ENCODE measurements around the gene KIF3B. TPM values are rescaled to one million over a fixed set of nuclear protein-coding genes. Genes with fewer than 3 reads are reported as not detected.
A peak's percentile ranks its signal among the peaks of the same experiment; 100 is the strongest.

The KIF3B gene
- total and polyA plus RNA-seq, 2 of the 13 experiments (the other 11 are each of a cell fraction or from before 2014, with no cell fraction given), result 23.6 to 28.8 TPM

DNA sequence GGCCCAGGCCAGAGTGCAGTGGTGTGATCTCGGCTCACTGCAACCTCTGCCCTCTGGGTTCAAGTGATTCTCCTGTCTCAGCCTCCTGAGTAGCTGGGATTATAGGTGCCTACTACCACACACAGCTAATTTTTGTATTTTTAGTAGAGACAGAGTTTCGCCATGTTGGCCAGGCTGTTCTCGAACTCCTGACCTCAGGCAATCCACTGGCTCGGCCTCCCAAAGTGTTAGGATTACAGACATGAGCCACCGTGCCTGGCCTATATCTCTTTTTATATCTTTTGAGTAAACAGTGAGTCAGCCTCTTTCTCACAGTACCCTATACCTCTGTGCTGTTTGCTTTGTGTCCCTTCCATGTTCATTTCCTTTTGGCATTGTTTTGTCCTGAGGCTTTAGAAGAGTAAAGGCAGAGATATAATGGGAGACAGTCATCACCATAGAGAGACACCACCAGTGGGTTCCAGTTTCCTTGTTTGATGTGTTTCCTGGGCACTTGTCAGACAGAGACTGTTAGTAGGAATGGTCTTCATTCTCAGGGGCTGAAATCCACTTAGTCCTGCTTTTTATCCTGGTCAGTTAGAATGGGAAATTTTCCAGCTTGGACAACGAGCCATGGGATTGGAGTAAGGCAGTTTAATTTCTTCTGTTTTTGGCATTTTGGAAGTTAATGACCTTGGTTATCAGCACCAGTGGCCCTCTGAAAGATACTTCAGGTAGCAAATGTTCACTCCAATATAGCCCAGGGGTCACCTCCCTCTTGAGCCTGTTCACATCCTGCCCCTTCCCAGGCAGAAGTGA is 48.5 kb downstream of the KIF3B start (continued):
- TF ChIP-seq, protein P1, sequence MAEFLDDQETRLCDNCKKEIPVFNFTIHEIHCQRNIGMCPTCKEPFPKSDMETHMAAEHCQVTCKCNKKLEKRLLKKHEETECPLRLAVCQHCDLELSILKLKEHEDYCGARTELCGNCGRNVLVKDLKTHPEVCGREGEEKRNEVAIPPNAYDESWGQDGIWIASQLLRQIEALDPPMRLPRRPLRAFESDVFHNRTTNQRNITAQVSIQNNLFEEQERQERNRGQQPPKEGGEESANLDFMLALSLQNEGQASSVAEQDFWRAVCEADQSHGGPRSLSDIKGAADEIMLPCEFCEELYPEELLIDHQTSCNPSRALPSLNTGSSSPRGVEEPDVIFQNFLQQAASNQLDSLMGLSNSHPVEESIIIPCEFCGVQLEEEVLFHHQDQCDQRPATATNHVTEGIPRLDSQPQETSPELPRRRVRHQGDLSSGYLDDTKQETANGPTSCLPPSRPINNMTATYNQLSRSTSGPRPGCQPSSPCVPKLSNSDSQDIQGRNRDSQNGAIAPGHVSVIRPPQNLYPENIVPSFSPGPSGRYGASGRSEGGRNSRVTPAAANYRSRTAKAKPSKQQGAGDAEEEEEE (CRISPR knock-in tag; IDR thresholded peaks at IDR 0.05; ENCODE audit: borderline replicate concordance), result no peak
- TF ChIP-seq GTF2F1 (IDR thresholded peaks at IDR 0.05; ENCODE audit: low read length) (no peak), ZBTB7A (CRISPR knock-in tag; IDR thresholded peaks at IDR 0.05) (no peak), ETV6 (CRISPR knock-in tag; conservative IDR thresholded peaks at IDR 0.05) (no peak; the same call in 1 of the 2 replicates), ZNF383 (CRISPR knock-in tag; IDR thresholded peaks at IDR 0.05; ENCODE audit: borderline replicate concordance) (no peak), ZNF343 (CRISPR knock-in tag; IDR thresholded peaks at IDR 0.05) (no peak), HIVEP1 (CRISPR knock-in tag; IDR thresholded peaks at IDR 0.05) (no peak), SALL2 (CRISPR knock-in tag; IDR thresholded peaks at IDR 0.05) (no peak), MBNL3 (CRISPR knock-in tag; conservative IDR thresholded peaks at IDR 0.05) (no peak), TP53 (CRISPR knock-in tag; conservative IDR thresholded peaks at IDR 0.05) (peak; percentile 70), DNMT1 (CRISPR knock-in tag; IDR thresholded peaks at IDR 0.05) (peak; percentile 46; the same call in 1 of the 2 replicates), NFYC (CRISPR knock-in tag; IDR thresholded peaks at IDR 0.05) (no peak; the same call in 1 of the 2 replicates), ZNF703 (CRISPR knock-in tag; IDR thresholded peaks at IDR 0.05; ENCODE audit: borderline replicate concordance) (no peak), ZNF598 (CRISPR knock-in tag; IDR thresholded peaks at IDR 0.05; ENCODE audit: borderline replicate concordance) (no peak), CEBPG (CRISPR knock-in tag; IDR thresholded peaks at IDR 0.05) (peak; percentile 57), ZNF350 (CRISPR knock-in tag; IDR thresholded peaks at IDR 0.05; ENCODE audit: borderline replicate concordance, low read depth) (peak; percentile 67; the same call in 1 of the 2 replicates), ZFP41 (CRISPR knock-in tag; IDR thresholded peaks at IDR 0.05; ENCODE audit: borderline replicate concordance) (no peak), ZNF709 (CRISPR knock-in tag; IDR thresholded peaks at IDR 0.05) (peak; percentile 47; the same call in 1 of the 2 replicates), ELF1 (CRISPR knock-in tag; IDR thresholded peaks at IDR 0.05) (peak; percentile 43; the same call in 1 of the 2 replicates), FOXK1 (CRISPR knock-in tag; IDR thresholded peaks at IDR 0.05; ENCODE audit: borderline replicate concordance, low read depth) (peak; percentile 90; the same call in 1 of the 2 replicates), MED1 (CRISPR knock-in tag; IDR thresholded peaks at IDR 0.05) (peak; percentile 93), ZNF839 (CRISPR knock-in tag; IDR thresholded peaks at IDR 0.05; ENCODE audit: borderline replicate concordance) (no peak), RFXANK (CRISPR knock-in tag; IDR thresholded peaks at IDR 0.05) (0 out of 2 replicates have a peak, but pooled peaks have one; percentile 39)
- TF ChIP-seq, protein P2, sequence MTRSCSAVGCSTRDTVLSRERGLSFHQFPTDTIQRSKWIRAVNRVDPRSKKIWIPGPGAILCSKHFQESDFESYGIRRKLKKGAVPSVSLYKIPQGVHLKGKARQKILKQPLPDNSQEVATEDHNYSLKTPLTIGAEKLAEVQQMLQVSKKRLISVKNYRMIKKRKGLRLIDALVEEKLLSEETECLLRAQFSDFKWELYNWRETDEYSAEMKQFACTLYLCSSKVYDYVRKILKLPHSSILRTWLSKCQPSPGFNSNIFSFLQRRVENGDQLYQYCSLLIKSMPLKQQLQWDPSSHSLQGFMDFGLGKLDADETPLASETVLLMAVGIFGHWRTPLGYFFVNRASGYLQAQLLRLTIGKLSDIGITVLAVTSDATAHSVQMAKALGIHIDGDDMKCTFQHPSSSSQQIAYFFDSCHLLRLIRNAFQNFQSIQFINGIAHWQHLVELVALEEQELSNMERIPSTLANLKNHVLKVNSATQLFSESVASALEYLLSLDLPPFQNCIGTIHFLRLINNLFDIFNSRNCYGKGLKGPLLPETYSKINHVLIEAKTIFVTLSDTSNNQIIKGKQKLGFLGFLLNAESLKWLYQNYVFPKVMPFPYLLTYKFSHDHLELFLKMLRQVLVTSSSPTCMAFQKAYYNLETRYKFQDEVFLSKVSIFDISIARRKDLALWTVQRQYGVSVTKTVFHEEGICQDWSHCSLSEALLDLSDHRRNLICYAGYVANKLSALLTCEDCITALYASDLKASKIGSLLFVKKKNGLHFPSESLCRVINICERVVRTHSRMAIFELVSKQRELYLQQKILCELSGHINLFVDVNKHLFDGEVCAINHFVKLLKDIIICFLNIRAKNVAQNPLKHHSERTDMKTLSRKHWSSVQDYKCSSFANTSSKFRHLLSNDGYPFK (CRISPR knock-in tag; IDR thresholded peaks at IDR 0.05; ENCODE audit: borderline replicate concordance), result no peak
- TF ChIP-seq, protein P3, sequence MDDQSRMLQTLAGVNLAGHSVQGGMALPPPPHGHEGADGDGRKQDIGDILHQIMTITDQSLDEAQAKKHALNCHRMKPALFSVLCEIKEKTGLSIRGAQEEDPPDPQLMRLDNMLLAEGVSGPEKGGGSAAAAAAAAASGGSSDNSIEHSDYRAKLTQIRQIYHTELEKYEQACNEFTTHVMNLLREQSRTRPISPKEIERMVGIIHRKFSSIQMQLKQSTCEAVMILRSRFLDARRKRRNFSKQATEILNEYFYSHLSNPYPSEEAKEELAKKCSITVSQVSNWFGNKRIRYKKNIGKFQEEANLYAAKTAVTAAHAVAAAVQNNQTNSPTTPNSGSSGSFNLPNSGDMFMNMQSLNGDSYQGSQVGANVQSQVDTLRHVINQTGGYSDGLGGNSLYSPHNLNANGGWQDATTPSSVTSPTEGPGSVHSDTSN (CRISPR knock-in tag; IDR thresholded peaks at IDR 0.05; ENCODE audit: borderline replicate concordance), result no peak
